GM23338 (cell line): ENCODE measurements around the gene TFPI. TPM values are rescaled to one million over a fixed set of nuclear protein-coding genes. Genes with fewer than 3 reads are reported as not detected.

Source experiments
- ATAC-seq: fragments of 200-7000 bp; cut with Tn5 transposase; 3 replicates; pipeline ENCODE4 v1.9.1; 2020
- DNase-seq: peaks from one replicate; pipeline ENCODE4 v3.0.0-alpha.2; 2015; ENCODE audit warnings: low spot score
- H2AFZ ChIP-seq: fragments of 200-600 bp; sonication (generic); 2 replicates; pipeline ENCODE4 v1.8.0; 2016; ENCODE audit warnings: antibody characterized with exemption, mild to moderate bottlenecking, moderate library complexity
- H3F3A ChIP-seq: fragments of 200-600 bp; sonication (generic); replicated peaks from 2 replicates; pipeline ENCODE4 v1.8.0; 2017; ENCODE audit warnings: antibody characterized with exemption, mixed run types, low read depth
- H3K27ac ChIP-seq: fragments of 200-600 bp; sonication (generic); 2 replicates; pipeline ENCODE4 v1.6.1; 2016; ENCODE audit warnings: low read depth
- H3K27me3 ChIP-seq: fragments of 200-600 bp; sonication (generic); 2 replicates; pipeline ENCODE4 v1.8.0; 2016; ENCODE audit warnings: mild to moderate bottlenecking, mixed run types, moderate library complexity; ENCODE audit not compliant: insufficient read depth
- H3K36me3 ChIP-seq: fragments of 200-600 bp; sonication (generic); 2 replicates; pipeline ENCODE4 v1.8.0; 2016; ENCODE audit warnings: mild to moderate bottlenecking; ENCODE audit not compliant: insufficient read depth
- H3K4me1 ChIP-seq: fragments of 200-600 bp; sonication (generic); 2 replicates; pipeline ENCODE4 v1.8.0; 2016; ENCODE audit warnings: mild to moderate bottlenecking, moderate library complexity; ENCODE audit not compliant: insufficient read depth
- H3K4me2 ChIP-seq: fragments of 200-600 bp; sonication (generic); 2 replicates; pipeline ENCODE4 v1.7.1; 2017; ENCODE audit warnings: mixed run types
- H3K4me3 ChIP-seq: fragments of 200-600 bp; sonication (generic); 2 replicates; pipeline ENCODE4 v1.6.1; 2016; ENCODE audit warnings: mixed run types
- H3K79me2 ChIP-seq: fragments of 200-600 bp; sonication (generic); replicated peaks from 2 replicates; pipeline ENCODE4 v1.8.0; 2017; ENCODE audit warnings: mild to moderate bottlenecking; ENCODE audit not compliant: insufficient read depth
- H3K9me2 ChIP-seq: fragments of 200-600 bp; sonication (generic); 2 replicates; pipeline ENCODE4 v1.8.0; 2017; ENCODE audit not compliant: insufficient read depth
- H4K20me1 ChIP-seq: fragments of 200-600 bp; sonication (generic); replicated peaks from 2 replicates; pipeline ENCODE4 v1.8.0; 2017; ENCODE audit warnings: mild to moderate bottlenecking; ENCODE audit not compliant: insufficient read depth
- H3K27ac Mint-ChIP-seq: 2 replicates; pipeline ENCODE4 v1.8.0; 2020; ENCODE audit warnings: inconsistent platforms, mild to moderate bottlenecking, moderate library complexity, mixed read lengths
- H3K27me3 Mint-ChIP-seq: 3 replicates; pipeline ENCODE4 v1.8.0; 2022; ENCODE audit warnings: low read depth, mild to moderate bottlenecking, moderate library complexity, mixed read lengths, inconsistent platforms; ENCODE audit not compliant: insufficient read depth, poor library complexity
- H3K36me3 Mint-ChIP-seq: 3 replicates; pipeline ENCODE4 v1.8.0; 2021; ENCODE audit warnings: low read depth, mild to moderate bottlenecking, inconsistent platforms, moderate library complexity, mixed read lengths
- H3K4me1 Mint-ChIP-seq: 3 replicates; pipeline ENCODE4 v1.8.0; 2020; ENCODE audit warnings: mild to moderate bottlenecking, inconsistent platforms, mixed read lengths
- H3K4me3 Mint-ChIP-seq: 3 replicates; pipeline ENCODE4 v1.8.0; 2021; ENCODE audit warnings: moderate library complexity, mild to moderate bottlenecking, inconsistent platforms, mixed read lengths
- H3K9me3 Mint-ChIP-seq: 3 replicates; pipeline ENCODE4 v1.8.0; 2020; ENCODE audit warnings: moderate library complexity, mild to moderate bottlenecking, inconsistent platforms, mixed read lengths
- CREB1 ChIP-seq: fragments of 250-450 bp; sonication (Bioruptor Pico); IDR thresholded peaks from 2 replicates; pipeline ENCODE4 v1.5.0; 2020; ENCODE audit warnings: low read depth, mild to moderate bottlenecking, moderate library complexity
- EZH2 ChIP-seq: fragments of 200-600 bp; sonication (generic); IDR thresholded peaks from one replicate; pipeline ENCODE4 v1.8.0; 2017; ENCODE audit warnings: antibody characterized with exemption, mild to moderate bottlenecking, low read depth; ENCODE audit not compliant: unreplicated experiment
- JUNB ChIP-seq: IDR thresholded peaks from one replicate; pipeline ENCODE4 v1.6.1; 2016; ENCODE audit warnings: antibody characterized with exemption; ENCODE audit not compliant: unreplicated experiment
- POLR2AphosphoS5 ChIP-seq: IDR thresholded peaks from 2 replicates; pipeline ENCODE4 v1.6.1; 2016; ENCODE audit warnings: antibody characterized with exemption, low read depth
- STAT1 ChIP-seq: IDR thresholded peaks from one replicate; pipeline ENCODE4 v1.6.1; 2016; ENCODE audit warnings: antibody characterized with exemption; ENCODE audit not compliant: unreplicated experiment
- ZNF331 ChIP-seq: fragments of 250-450 bp; sonication (Bioruptor Pico); IDR thresholded peaks from 2 replicates; pipeline ENCODE4 v1.5.0; 2020; ENCODE audit warnings: low read depth, mild to moderate bottlenecking, moderate library complexity
- polyA plus RNA-seq: library from polyadenylated mRNA; unstranded; fragments of >200 nt; fragmentation: Nextera tagmentation; extraction: Ambion mirVana; gene quantifications from 2 replicates; pipeline ENCODE4 v1.2.1, GENCODE V29; 2016
- total RNA-seq: library from RNA; depleted of rRNA; stranded (reverse); fragments of >200 nt; shearing (Covaris generic); gene quantifications from 2 replicates; pipeline ENCODE4 v1.2.3, GENCODE V29; 2014
- TF ChIP-seq, protein P1 (sequence below): IDR thresholded peaks from one replicate; pipeline ENCODE4 v1.6.1; 2018; ENCODE audit warnings: antibody characterized with exemption; ENCODE audit not compliant: unreplicated experiment
- TF ChIP-seq, protein P2 (sequence below), 2 experiments: fragments of 200-600 bp in 1 of 2; sonication (generic) in 1 of 2; conservative IDR thresholded peaks; 2 replicates each; pipeline versions ENCODE4 v1.5.1 to v1.6.1; 2016 to 2017; ENCODE audit warnings: antibody characterized with exemption in 2 of 2, low read depth in 2 of 2, mild to moderate bottlenecking in 2 of 2, moderate library complexity in 1 of 2
- TF ChIP-seq, protein P3 (sequence below): fragments of 250-450 bp; sonication (Bioruptor Pico); IDR thresholded peaks from 2 replicates; pipeline ENCODE4 v1.5.0; 2020; ENCODE audit warnings: mild to moderate bottlenecking, moderate library complexity

The TFPI gene
- total and polyA plus RNA-seq, 2 experiments from 2014 or later: 1.8 to 1.9 TPM

DNA sequence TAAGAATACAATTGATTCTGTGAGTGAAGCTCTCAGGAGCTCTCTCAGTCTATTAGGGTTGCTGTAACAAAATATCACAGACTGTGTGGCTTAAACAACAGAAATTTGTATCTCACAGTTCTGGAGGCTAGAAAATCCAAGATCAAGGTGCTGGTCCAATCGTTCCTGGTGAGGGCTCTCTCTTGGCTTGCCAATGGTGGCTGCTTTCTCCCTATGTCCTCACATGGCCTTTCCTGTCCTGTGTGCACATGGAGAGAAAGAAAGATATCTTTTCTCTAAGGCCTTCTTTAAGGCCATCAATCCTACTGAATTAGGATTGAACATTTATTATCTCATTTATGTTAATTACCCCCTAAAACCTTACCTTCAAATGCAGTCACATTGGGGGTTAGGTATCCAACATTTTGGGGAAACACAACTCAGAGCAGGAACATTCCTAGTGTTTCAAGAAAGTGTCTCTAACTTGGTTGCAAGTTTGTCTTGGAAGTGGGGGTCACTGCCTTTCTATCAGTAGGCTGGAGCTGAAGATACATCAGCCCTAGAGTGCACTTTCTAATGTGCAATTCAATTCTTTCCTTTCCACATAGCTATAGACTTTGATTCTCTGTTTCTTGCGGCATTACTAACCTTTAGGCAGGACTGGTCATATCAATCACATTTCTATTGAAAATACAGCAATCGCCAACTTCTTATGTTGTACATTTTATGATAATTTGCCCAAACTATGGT is 24.8 kb downstream of the TFPI start:
- no peak overlapping the region for H3K4me3 Mint-ChIP-seq
- no peaks in the 10 kb centered on the region for H3F3A ChIP-seq
- H3K36me3 ChIP-seq: no peaks in the 10 kb centered on the region; the same call in 1 of the 2 replicates
- H3K27me3 Mint-ChIP-seq: peaks cover 2% of the 10 kb centered on the region
- H3K4me3 ChIP-seq: no peak overlapping the region
- no peak overlapping the region for H3K4me2 ChIP-seq
- H3K4me1 Mint-ChIP-seq: peaks cover 13% of the 10 kb centered on the region
- peaks cover 6% of the 10 kb centered on the region; the same call in 1 of the 2 replicates for H3K9me2 ChIP-seq
- no peaks in the 10 kb centered on the region for H3K79me2 ChIP-seq
- DNase-seq: no peak
- ATAC-seq: no peak
- no peak for TF ChIP-seq ZNF331 (CRISPR knock-in tag)
- no peak for TF ChIP-seq JUNB
- no peak for TF ChIP-seq POLR2AphosphoS5
- no peak for TF ChIP-seq CREB1
- peaks cover 10% of the 10 kb centered on the region; the same call in 1 of the 2 replicates for H3K4me1 ChIP-seq
- no peaks in the 10 kb centered on the region for H4K20me1 ChIP-seq
- no peak overlapping the region for H3K27ac Mint-ChIP-seq
- peaks cover 4% of the 10 kb centered on the region; the same call in 2 of the 3 replicates for H3K9me3 Mint-ChIP-seq
- no peak overlapping the region for H3K27ac ChIP-seq
- no peaks in the 10 kb centered on the region for H3K27me3 ChIP-seq
- H3K36me3 Mint-ChIP-seq: peaks cover 3% of the 10 kb centered on the region; the same call in 1 of the 3 replicates
- H2AFZ ChIP-seq: peak overlapping the region; percentile 12; the same call in 1 of the 2 replicates

DNA sequence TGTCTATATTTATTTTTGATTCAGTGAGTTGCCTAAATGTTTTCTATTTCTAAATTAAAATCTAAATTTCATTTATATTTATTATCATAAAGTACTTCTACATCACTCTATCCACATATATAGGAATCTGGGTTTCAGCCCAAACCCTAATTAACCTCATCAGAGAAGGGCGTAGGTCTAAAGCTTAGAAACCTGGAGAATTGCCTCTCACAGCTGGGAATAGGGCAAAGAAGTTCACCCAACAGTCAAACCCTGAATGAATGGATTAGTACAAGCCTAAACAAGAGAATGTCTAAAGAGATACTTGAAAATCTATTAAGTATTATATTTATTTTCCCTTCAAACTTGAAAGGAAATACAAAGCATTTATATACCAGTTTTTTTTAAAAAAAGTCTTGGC is 26.2 kb downstream of the TFPI start:
- DNase-seq: no peak
- Histone ChIP-seq H3K9me2 (no peaks in the 10 kb centered on the region), H3K4me1 (peaks cover 10% of the 10 kb centered on the region; the same call in 1 of the 2 replicates), H3F3A (no peaks in the 10 kb centered on the region), H3K4me2 (no peak overlapping the region), H2AFZ (no peak overlapping the region), H3K4me3 (no peak overlapping the region), H3K27me3 (no peaks in the 10 kb centered on the region), H3K27ac (no peak overlapping the region), H3K36me3 (no peaks in the 10 kb centered on the region; the same call in 1 of the 2 replicates), H3K79me2 (no peaks in the 10 kb centered on the region; the same call in 1 of the 2 replicates), H4K20me1 (no peaks in the 10 kb centered on the region)
- Mint-ChIP-seq H3K4me1 (peaks cover 13% of the 10 kb centered on the region), H3K27me3 (no peaks in the 10 kb centered on the region), H3K9me3 (no peaks in the 10 kb centered on the region; the same call in 2 of the 3 replicates), H3K4me3 (no peak overlapping the region), H3K36me3 (no peaks in the 10 kb centered on the region), H3K27ac (no peak overlapping the region)
- no peak for ATAC-seq
- TF ChIP-seq, protein P1, sequence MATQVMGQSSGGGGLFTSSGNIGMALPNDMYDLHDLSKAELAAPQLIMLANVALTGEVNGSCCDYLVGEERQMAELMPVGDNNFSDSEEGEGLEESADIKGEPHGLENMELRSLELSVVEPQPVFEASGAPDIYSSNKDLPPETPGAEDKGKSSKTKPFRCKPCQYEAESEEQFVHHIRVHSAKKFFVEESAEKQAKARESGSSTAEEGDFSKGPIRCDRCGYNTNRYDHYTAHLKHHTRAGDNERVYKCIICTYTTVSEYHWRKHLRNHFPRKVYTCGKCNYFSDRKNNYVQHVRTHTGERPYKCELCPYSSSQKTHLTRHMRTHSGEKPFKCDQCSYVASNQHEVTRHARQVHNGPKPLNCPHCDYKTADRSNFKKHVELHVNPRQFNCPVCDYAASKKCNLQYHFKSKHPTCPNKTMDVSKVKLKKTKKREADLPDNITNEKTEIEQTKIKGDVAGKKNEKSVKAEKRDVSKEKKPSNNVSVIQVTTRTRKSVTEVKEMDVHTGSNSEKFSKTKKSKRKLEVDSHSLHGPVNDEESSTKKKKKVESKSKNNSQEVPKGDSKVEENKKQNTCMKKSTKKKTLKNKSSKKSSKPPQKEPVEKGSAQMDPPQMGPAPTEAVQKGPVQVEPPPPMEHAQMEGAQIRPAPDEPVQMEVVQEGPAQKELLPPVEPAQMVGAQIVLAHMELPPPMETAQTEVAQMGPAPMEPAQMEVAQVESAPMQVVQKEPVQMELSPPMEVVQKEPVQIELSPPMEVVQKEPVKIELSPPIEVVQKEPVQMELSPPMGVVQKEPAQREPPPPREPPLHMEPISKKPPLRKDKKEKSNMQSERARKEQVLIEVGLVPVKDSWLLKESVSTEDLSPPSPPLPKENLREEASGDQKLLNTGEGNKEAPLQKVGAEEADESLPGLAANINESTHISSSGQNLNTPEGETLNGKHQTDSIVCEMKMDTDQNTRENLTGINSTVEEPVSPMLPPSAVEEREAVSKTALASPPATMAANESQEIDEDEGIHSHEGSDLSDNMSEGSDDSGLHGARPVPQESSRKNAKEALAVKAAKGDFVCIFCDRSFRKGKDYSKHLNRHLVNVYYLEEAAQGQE: no peak
- TF ChIP-seq ZNF331 (CRISPR knock-in tag): no peak
- no peak for TF ChIP-seq JUNB
- TF ChIP-seq, protein P2, sequence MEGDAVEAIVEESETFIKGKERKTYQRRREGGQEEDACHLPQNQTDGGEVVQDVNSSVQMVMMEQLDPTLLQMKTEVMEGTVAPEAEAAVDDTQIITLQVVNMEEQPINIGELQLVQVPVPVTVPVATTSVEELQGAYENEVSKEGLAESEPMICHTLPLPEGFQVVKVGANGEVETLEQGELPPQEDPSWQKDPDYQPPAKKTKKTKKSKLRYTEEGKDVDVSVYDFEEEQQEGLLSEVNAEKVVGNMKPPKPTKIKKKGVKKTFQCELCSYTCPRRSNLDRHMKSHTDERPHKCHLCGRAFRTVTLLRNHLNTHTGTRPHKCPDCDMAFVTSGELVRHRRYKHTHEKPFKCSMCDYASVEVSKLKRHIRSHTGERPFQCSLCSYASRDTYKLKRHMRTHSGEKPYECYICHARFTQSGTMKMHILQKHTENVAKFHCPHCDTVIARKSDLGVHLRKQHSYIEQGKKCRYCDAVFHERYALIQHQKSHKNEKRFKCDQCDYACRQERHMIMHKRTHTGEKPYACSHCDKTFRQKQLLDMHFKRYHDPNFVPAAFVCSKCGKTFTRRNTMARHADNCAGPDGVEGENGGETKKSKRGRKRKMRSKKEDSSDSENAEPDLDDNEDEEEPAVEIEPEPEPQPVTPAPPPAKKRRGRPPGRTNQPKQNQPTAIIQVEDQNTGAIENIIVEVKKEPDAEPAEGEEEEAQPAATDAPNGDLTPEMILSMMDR (conservative IDR thresholded peaks at IDR 0.05; ENCODE audit: low read depth in 2 of 2): no peak
- no peak for TF ChIP-seq POLR2AphosphoS5
- TF ChIP-seq STAT1: no peak
- no peak for TF ChIP-seq EZH2
- TF ChIP-seq, protein P3, sequence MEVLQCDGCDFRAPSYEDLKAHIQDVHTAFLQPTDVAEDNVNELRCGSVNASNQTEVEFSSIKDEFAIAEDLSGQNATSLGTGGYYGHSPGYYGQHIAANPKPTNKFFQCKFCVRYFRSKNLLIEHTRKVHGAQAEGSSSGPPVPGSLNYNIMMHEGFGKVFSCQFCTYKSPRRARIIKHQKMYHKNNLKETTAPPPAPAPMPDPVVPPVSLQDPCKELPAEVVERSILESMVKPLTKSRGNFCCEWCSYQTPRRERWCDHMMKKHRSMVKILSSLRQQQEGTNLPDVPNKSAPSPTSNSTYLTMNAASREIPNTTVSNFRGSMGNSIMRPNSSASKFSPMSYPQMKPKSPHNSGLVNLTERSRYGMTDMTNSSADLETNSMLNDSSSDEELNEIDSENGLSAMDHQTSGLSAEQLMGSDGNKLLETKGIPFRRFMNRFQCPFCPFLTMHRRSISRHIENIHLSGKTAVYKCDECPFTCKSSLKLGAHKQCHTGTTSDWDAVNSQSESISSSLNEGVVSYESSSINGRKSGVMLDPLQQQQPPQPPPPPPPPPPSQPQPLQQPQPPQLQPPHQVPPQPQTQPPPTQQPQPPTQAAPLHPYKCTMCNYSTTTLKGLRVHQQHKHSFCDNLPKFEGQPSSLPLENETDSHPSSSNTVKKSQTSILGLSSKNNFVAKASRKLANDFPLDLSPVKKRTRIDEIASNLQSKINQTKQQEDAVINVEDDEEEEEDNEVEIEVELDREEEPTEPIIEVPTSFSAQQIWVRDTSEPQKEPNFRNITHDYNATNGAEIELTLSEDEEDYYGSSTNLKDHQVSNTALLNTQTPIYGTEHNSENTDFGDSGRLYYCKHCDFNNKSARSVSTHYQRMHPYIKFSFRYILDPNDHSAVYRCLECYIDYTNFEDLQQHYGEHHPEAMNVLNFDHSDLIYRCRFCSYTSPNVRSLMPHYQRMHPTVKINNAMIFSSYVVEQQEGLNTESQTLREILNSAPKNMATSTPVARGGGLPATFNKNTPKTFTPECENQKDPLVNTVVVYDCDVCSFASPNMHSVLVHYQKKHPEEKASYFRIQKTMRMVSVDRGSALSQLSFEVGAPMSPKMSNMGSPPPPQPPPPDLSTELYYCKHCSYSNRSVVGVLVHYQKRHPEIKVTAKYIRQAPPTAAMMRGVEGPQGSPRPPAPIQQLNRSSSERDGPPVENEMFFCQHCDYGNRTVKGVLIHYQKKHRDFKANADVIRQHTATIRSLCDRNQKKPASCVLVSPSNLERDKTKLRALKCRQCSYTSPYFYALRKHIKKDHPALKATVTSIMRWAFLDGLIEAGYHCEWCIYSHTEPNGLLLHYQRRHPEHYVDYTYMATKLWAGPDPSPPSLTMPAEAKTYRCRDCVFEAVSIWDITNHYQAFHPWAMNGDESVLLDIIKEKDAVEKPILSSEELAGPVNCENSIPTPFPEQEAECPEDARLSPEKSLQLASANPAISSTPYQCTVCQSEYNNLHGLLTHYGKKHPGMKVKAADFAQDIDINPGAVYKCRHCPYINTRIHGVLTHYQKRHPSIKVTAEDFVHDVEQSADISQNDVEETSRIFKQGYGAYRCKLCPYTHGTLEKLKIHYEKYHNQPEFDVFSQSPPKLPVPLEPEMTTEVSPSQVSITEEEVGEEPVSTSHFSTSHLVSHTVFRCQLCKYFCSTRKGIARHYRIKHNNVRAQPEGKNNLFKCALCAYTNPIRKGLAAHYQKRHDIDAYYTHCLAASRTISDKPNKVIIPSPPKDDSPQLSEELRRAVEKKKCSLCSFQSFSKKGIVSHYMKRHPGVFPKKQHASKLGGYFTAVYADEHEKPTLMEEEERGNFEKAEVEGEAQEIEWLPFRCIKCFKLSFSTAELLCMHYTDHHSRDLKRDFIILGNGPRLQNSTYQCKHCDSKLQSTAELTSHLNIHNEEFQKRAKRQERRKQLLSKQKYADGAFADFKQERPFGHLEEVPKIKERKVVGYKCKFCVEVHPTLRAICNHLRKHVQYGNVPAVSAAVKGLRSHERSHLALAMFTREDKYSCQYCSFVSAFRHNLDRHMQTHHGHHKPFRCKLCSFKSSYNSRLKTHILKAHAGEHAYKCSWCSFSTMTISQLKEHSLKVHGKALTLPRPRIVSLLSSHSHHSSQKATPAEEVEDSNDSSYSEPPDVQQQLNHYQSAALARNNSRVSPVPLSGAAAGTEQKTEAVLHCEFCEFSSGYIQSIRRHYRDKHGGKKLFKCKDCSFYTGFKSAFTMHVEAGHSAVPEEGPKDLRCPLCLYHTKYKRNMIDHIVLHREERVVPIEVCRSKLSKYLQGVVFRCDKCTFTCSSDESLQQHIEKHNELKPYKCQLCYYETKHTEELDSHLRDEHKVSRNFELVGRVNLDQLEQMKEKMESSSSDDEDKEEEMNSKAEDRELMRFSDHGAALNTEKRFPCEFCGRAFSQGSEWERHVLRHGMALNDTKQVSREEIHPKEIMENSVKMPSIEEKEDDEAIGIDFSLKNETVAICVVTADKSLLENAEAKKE (CRISPR knock-in tag): no peak
